ENCODE results near the gene SELL.
"Not testable (repeated sequence)": the region's sequence is repeated elsewhere in the genome, so short reads cannot be mapped to it uniquely, and the experiment has no call there.

Gene SELL

GRCh38 chr1:169711469-169712308 lies at the start of gene SELL:
SELL (minus strand) TSS chr1:169711620; CDS start chr1:169711498, 122 bp downstream.
- peak; percentile 83 to 91 for DNase-seq

- no peak for DNase-seq
Observed at GRCh38 chr1:169759038-169759437, 47.6 kb upstream of the SELL start.

- DNase-seq = no peak
Observed at GRCh38 chr1:169753549-169753948, 42.1 kb upstream of the SELL start.

GRCh38 chr1:169750041-169750440 lies 38.6 kb upstream of the SELL start:
- no peak for DNase-seq

- DNase-seq = no peak
Observed at GRCh38 chr1:169746550-169746949, 35.1 kb upstream of the SELL start.

- no peak for DNase-seq
Observed at GRCh38 chr1:169745015-169745861, 33.8 kb upstream of the SELL start.

GRCh38 chr1:169741666-169742394 lies 30.4 kb upstream of the SELL start:
- no peak for DNase-seq

- no peak for DNase-seq
Observed at GRCh38 chr1:169739980-169740379, 28.6 kb upstream of the SELL start.

GRCh38 chr1:169733924-169734323 lies 22.5 kb upstream of the SELL start, which contains the start of gene SELE:
SELE (minus strand) TSS chr1:169734079; CDS start chr1:169733612, 467 bp downstream.
- DNase-seq = peak; percentile 70 to 73

GRCh38 chr1:169731446-169731845 lies 20.0 kb upstream of the SELL start:
- DNase-seq = no peak

- no peak for DNase-seq
Observed at GRCh38 chr1:169729991-169730390, 18.6 kb upstream of the SELL start.

- no peak for DNase-seq
Observed at GRCh38 chr1:169727307-169727706, 15.9 kb upstream of the SELL start.

- no peak for DNase-seq
Observed at GRCh38 chr1:169726851-169727250, 15.4 kb upstream of the SELL start.

- DNase-seq = no peak
Observed at GRCh38 chr1:169725930-169726329, 14.5 kb upstream of the SELL start.

GRCh38 chr1:169724168-169724567 lies 12.7 kb upstream of the SELL start:
- no peak for DNase-seq

GRCh38 chr1:169723763-169724162 lies 12.3 kb upstream of the SELL start:
- DNase-seq = no peak

- no peak for DNase-seq
Observed at GRCh38 chr1:169722779-169723178, 11.4 kb upstream of the SELL start.

GRCh38 chr1:169715100-169715499 lies 3.7 kb upstream of the SELL start:
- not testable (repeated sequence) for DNase-seq

GRCh38 chr1:169713090-169713489 lies 1.7 kb upstream of the SELL start:
- DNase-seq = not testable (repeated sequence)

- no peak for DNase-seq
Observed at GRCh38 chr1:169712309-169712631, 850 bp upstream of the SELL start.

- DNase-seq = no peak
Observed at GRCh38 chr1:169708647-169709046, 2.8 kb downstream of the SELL start.

GRCh38 chr1:169707912-169708604 lies 3.4 kb downstream of the SELL start:
- DNase-seq = no peak

- no peak for DNase-seq
Observed at GRCh38 chr1:169704797-169705196, 6.6 kb downstream of the SELL start.

All from NCI-H526 (cell line).